Inflammatory macrophage (primary cell): ENCODE results near the gene GMIP.

Source experiments
- DNase-seq, 2 donors: peaks; one replicate each; pipeline ENCODE4 v3.0.0-alpha.2; 2020 to 2022

Gene GMIP

GRCh38 chr19:19635313-19635702 is 8.1 kb downstream of the GMIP start:
- no peak for DNase-seq

- no peak for DNase-seq
Measured at GRCh38 chr19:19634516-19635312, 8.7 kb downstream of the GMIP start.

GRCh38 chr19:19633711-19634515 is 9.5 kb downstream of the GMIP start:
- DNase-seq = no peak

GRCh38 chr19:19632661-19633060 is 10.8 kb downstream of the GMIP start:
- DNase-seq = no peak

GRCh38 chr19:19631346-19631745 is 12.1 kb downstream of the GMIP start:
- no peak for DNase-seq

GRCh38 chr19:19630426-19630825 is 13.0 kb downstream of the GMIP start:
- no peak for DNase-seq

- no peak for DNase-seq
Measured at GRCh38 chr19:19630062-19630414, 13.4 kb downstream of the GMIP start.

- peak; percentile 58 to 83 for DNase-seq
Measured at GRCh38 chr19:19628501-19629134, 14.8 kb downstream of the GMIP start.

GRCh38 chr19:19627621-19628500 is 15.6 kb downstream of the GMIP start, which contains the start of gene LPAR2:
TSS of gene LPAR2 (minus strand) at chr19:19628220. CDS start at chr19:19627275, 945 bp downstream.
- DNase-seq = peak; percentile 8 to 48

GRCh38 chr19:19626516-19627472 is 16.7 kb downstream of the GMIP start:
- DNase-seq = no peak

GRCh38 chr19:19624032-19624570 is 19.4 kb downstream of the GMIP start:
- no peak for DNase-seq

- DNase-seq = no peak
Measured at GRCh38 chr19:19623383-19623782, 20.1 kb downstream of the GMIP start.

GRCh38 chr19:19619849-19620210 is 23.6 kb downstream of the GMIP start:
- no peak for DNase-seq

- DNase-seq = peak; percentile 30 to 48
Measured at GRCh38 chr19:19619181-19619848, 24.1 kb downstream of the GMIP start.

- peak; percentile 97 to 98 for DNase-seq
Measured at GRCh38 chr19:19618219-19619051, 25.0 kb downstream of the GMIP start, which contains the start of gene PBX4. TSS of gene PBX4 (minus strand) at chr19:19618687. CDS start at chr19:19618629, 58 bp downstream.

GRCh38 chr19:19615086-19615485 is 28.4 kb downstream of the GMIP start:
- no peak for DNase-seq

- no peak for DNase-seq
Measured at GRCh38 chr19:19613506-19613905, 30.0 kb downstream of the GMIP start.

- no peak for DNase-seq
Measured at GRCh38 chr19:19610376-19611202, 32.9 kb downstream of the GMIP start.
